A549 (cell line): ENCODE data around the gene HNRNPUL1.

ENCODE experiments used
- CTCF ChIP-seq: fragments of >200 bp; sonication (Bioruptor Twin); formaldehyde crosslinking; IDR thresholded peaks from 3 replicates; pipeline ENCODE4 v1.5.1; 2016
- POLR2A ChIP-seq: IDR thresholded peaks from 2 replicates; pipeline ENCODE4 v1.6.1; 2012; ENCODE audit warnings: mild to moderate bottlenecking, low read length
- RFX5 ChIP-seq: fragments of 450-650 bp; IDR thresholded peaks from 2 replicates; pipeline ENCODE4 v1.7.1; 2014; ENCODE audit warnings: antibody characterized with exemption, mild to moderate bottlenecking, moderate library complexity

- no peak for TF ChIP-seq RFX5
- TF ChIP-seq CTCF = no peak
- no peak for TF ChIP-seq POLR2A
Measured at GRCh38 chr19:41318696-41319499, 54.7 kb downstream of the HNRNPUL1 start.
